ENCODE measurements around the gene ROM1. TPM values are rescaled to one million over a fixed set of nuclear protein-coding genes. Genes with fewer than 3 reads are reported as not detected.

Gene ROM1
- total and polyA plus RNA-seq, 2 donors (not counting 3 experiments of a cell fraction or from before 2014, with no cell fraction given): 5.3 to 8.8 TPM

GRCh38 chr11:62648967-62649364, 35.9 kb downstream of the ROM1 start:
- no peak overlapping the region for H3K9ac ChIP-seq (replicated peaks; ENCODE audit: extremely low read depth, insufficient read depth, low read length)
- FAIRE-seq (no peak), DNase-seq (ENCODE audit: low read depth, low spot score) (no peak)
- no peak overlapping the region for H2AFZ ChIP-seq (ENCODE audit: low read depth, low read length)
- intact Hi-C loops (cut with micrococcal nuclease): no loop called here
- ChIA-PET POLR2A (interaction anchor here (1.2 to 2.5 kb wide), 2 partner anchors 16 to 192 kb away, joined by 4 to 13 read pairs; partner anchors contain the start of genes C11orf98 and CSKMT), CTCF (interaction anchor here (1.7 to 1.9 kb wide), 2 partner anchors 45 to 58 kb away, joined by 4 read pairs; partner anchors contain the start of gene TUT1)
- no peaks in the 10 kb centered on the region for H4K20me1 ChIP-seq (replicated peaks; ENCODE audit: control insufficient read depth, extremely low read depth, insufficient read depth, low read length)
- H3K4me1 ChIP-seq (ENCODE audit: control insufficient read depth, extremely low read depth, insufficient read depth, low read length): peaks cover 13% of the 10 kb centered on the region
- H3K27me3 ChIP-seq (ENCODE audit: control insufficient read depth in 2 of 2, insufficient read depth in 2 of 2, low read length in 2 of 2): no peaks in the 10 kb centered on the region
- H3K9me1 ChIP-seq (replicated peaks; ENCODE audit: control insufficient read depth, extremely low read depth, insufficient read depth, low read length): no peaks in the 10 kb centered on the region
- H3K79me2 ChIP-seq (ENCODE audit: control insufficient read depth, insufficient read depth, low read length): peaks cover 43% of the 10 kb centered on the region
- H3K4me2 ChIP-seq (ENCODE audit: insufficient read depth, low read length): no peak overlapping the region
- BruUV-seq (replicated peaks): no TSS peak
- TF ChIP-seq GATA2 (IDR thresholded peaks at IDR 0.05; ENCODE audit: insufficient read depth, insufficient read length, low read depth, low read length) (no peak), CTCF (IDR thresholded peaks at IDR 0.05; ENCODE audit: extremely low read depth in 1 of 2, insufficient read depth in 1 of 2, low read depth in 1 of 2, low read length in 2 of 2) (no peak), FOS (IDR thresholded peaks at IDR 0.05; ENCODE audit: borderline replicate concordance, insufficient read depth, low read length) (no peak), MAX (IDR thresholded peaks at IDR 0.05; ENCODE audit: insufficient read depth, insufficient read length) (no peak), JUN (IDR thresholded peaks at IDR 0.05; ENCODE audit: borderline replicate concordance, insufficient read depth, insufficient read length, low read depth) (no peak), EZH2 (IDR thresholded peaks at IDR 0.05; ENCODE audit: borderline replicate concordance, low read depth, low read length, severe bottlenecking) (no peak), MYC (IDR thresholded peaks at IDR 0.05; ENCODE audit: low read depth, low read length) (no peak), POLR2A (IDR thresholded peaks at IDR 0.05; ENCODE audit: low read depth, low read length) (no peak), POLR2AphosphoS5 (IDR thresholded peaks at IDR 0.05; ENCODE audit: insufficient read depth, low read depth, low read length) (no peak)
- H3K4me3 ChIP-seq (replicated peaks in 1 of 3; ENCODE audit: insufficient read depth in 1 of 3, low read depth in 1 of 3, low read length in 3 of 3): no peak overlapping the region
- peaks cover 11 to 25% of the 10 kb centered on the region in 2 experiments for H3K36me3 ChIP-seq (ENCODE audit: control insufficient read depth in 2 of 2, extremely low read depth in 1 of 2, insufficient read depth in 2 of 2, low read length in 2 of 2)
- no peak overlapping the region for H3K27ac ChIP-seq (ENCODE audit: insufficient read depth, low read depth, low read length)
- H3K9me3 ChIP-seq (replicated peaks; ENCODE audit: control insufficient read depth, insufficient read depth, low read length): no peaks in the 10 kb centered on the region
- dilution Hi-C loops (cut with MboI; ENCODE audit: extremely low pct_ligation_motif_present, low sequenced_read_pairs): no loop called here

Measured in endothelial cell of umbilical vein (primary cell).